HCT116 (cell line): Measurements from ENCODE around the gene MLPH. TPM values are rescaled to one million over a fixed set of nuclear protein-coding genes. Genes with fewer than 3 reads are reported as not detected.

Experiments
- ATAC-seq: fragments of 200-7000 bp; cut with Tn5 transposase; 2 replicates; pipeline ENCODE4 v1.9.1; 2020; ENCODE audit warnings: mild to moderate bottlenecking, moderate library complexity
- BruUV-seq: library from RNA; stranded (reverse); fragments of 400-500 nt; replicated peaks from 2 replicates; lab custom pipeline; 2021; lab: Mats Ljungman, UMichigan
- CTCF ChIA-PET: fragments of 300-600 bp; sonication (Branson Sonifier 250); formaldehyde crosslinking; loops from one replicate; lab custom pipeline; 2021; ENCODE audit warnings: antibody characterized with exemption; lab: Charles Lee
- POLR2A ChIA-PET: fragments of 300-600, 350-600 bp; sonication (Branson Sonifier 250); formaldehyde crosslinking; loops from one replicate; lab custom pipeline; 2021; ENCODE audit warnings: antibody characterized with exemption; lab: Charles Lee
- RAD21 ChIA-PET, 2 experiments: fragments of 300-600 bp; sonication (Branson Sonifier 250); formaldehyde crosslinking; loops; one replicate each; lab custom pipeline; 2023; ENCODE audit warnings: low total read pairs in 2 of 2; ENCODE audit not compliant: uncharacterized antibody in 2 of 2, unreplicated experiment in 2 of 2, low non-redundant PET in 1 of 2; lab: Charles Lee
- DNase-seq: peaks from one replicate; pipeline ENCODE4 v3.0.0-alpha.2; 2010; ENCODE audit warnings: low read depth, low spot score
- H2AFZ ChIP-seq: fragments of 200-600 bp; shearing (Covaris generic), sonication (generic); 2 replicates; pipeline ENCODE4 v1.6.1; 2017; ENCODE audit warnings: low read depth, mixed run types, mixed read lengths, antibody characterized with exemption, low read length; ENCODE audit not compliant: poor library complexity, severe bottlenecking
- H3K27ac ChIP-seq: 2 replicates; pipeline ENCODE4 v1.5.1; 2012; ENCODE audit warnings: low read depth, low read length
- H3K27me3 ChIP-seq: fragments of 200-600 bp; sonication (generic); 2 replicates; pipeline ENCODE4 v1.6.1; 2016; ENCODE audit warnings: mixed run types, low read length, mixed read lengths; ENCODE audit not compliant: insufficient read depth
- H3K36me3 ChIP-seq, 2 experiments: fragments of 200-500 bp in 1 of 2; fragments of 200-600 bp in 1 of 2; sonication (Bioruptor generic) in 1 of 2; sonication (generic) in 1 of 2; 2 replicates each; pipeline versions ENCODE4 v1.5.1 to v1.6.1; 2014 to 2016; ENCODE audit warnings: low read length in 2 of 2, inconsistent platforms in 1 of 2, mixed read lengths in 1 of 2, mixed run types in 1 of 2; ENCODE audit not compliant: insufficient read depth in 2 of 2, control insufficient read depth in 1 of 2
- H3K4me1 ChIP-seq, 2 experiments: fragments of 200-600 bp in 1 of 2; sonication (generic) in 1 of 2; 2 replicates each; pipeline versions ENCODE4 v1.5.1 to v1.6.1; 2012 to 2017; ENCODE audit warnings: low read length in 2 of 2, inconsistent platforms in 1 of 2, mild to moderate bottlenecking in 1 of 2, mixed read lengths in 1 of 2, mixed run types in 1 of 2, moderate library complexity in 1 of 2; ENCODE audit not compliant: insufficient read depth in 2 of 2, control insufficient read depth in 1 of 2
- H3K4me2 ChIP-seq: fragments of 200-600 bp; sonication (generic); 2 replicates; pipeline ENCODE4 v1.6.1; 2017; ENCODE audit warnings: mixed run types, low read length, mixed read lengths
- H3K4me3 ChIP-seq, 2 experiments: fragments of 200-600 bp in 1 of 2; sonication (generic) in 1 of 2; replicated peaks in 1 of 2; 2 replicates each; pipeline ENCODE4 v1.5.1; 2011 to 2016; ENCODE audit warnings: low read length in 2 of 2, control low read depth in 1 of 2, low read depth in 1 of 2, mild to moderate bottlenecking in 1 of 2, mixed read lengths in 1 of 2, mixed run types in 1 of 2
- H3K79me2 ChIP-seq: fragments of 200-600 bp; sonication (generic); 2 replicates; pipeline ENCODE4 v1.6.1; 2017; ENCODE audit warnings: mild to moderate bottlenecking, mixed run types, low read length, moderate library complexity, mixed read lengths; ENCODE audit not compliant: insufficient read depth
- H3K9ac ChIP-seq: fragments of 200-600 bp; sonication (generic); 2 replicates; pipeline ENCODE4 v1.6.1; 2016; ENCODE audit warnings: low read length, mixed read lengths
- H3K9me2 ChIP-seq: fragments of 200-600 bp; sonication (generic), shearing (Covaris generic); 2 replicates; pipeline ENCODE4 v1.6.1; 2017; ENCODE audit warnings: mixed run types, mild to moderate bottlenecking, moderate library complexity; ENCODE audit not compliant: insufficient read depth
- H3K9me3 ChIP-seq, 2 experiments: fragments of 200-500 bp in 1 of 2; fragments of 200-600 bp in 1 of 2; sonication (Bioruptor generic) in 1 of 2; sonication (generic) in 1 of 2; 2 replicates each; pipeline ENCODE4 v1.6.1; 2014 to 2017; ENCODE audit warnings: low read length in 2 of 2, mixed read lengths in 2 of 2, inconsistent platforms in 1 of 2, low read depth in 1 of 2, mild to moderate bottlenecking in 1 of 2, mixed run types in 1 of 2, moderate library complexity in 1 of 2; ENCODE audit not compliant: control insufficient read depth in 1 of 2, insufficient read depth in 1 of 2
- H4K20me1 ChIP-seq: fragments of 200-600 bp; sonication (generic), shearing (Covaris generic); 2 replicates; pipeline ENCODE4 v1.6.1; 2017; ENCODE audit warnings: mixed run types, mild to moderate bottlenecking, moderate library complexity; ENCODE audit not compliant: insufficient read depth
- CTCF ChIP-seq, 3 experiments: fragments of 200-600 bp in 1 of 3; sonication (generic) in 1 of 3; IDR thresholded peaks in 2 of 3; conservative IDR thresholded peaks in 1 of 3; 2 replicates each; pipeline ENCODE4 v1.5.1; 2012 to 2017; ENCODE audit warnings: low read depth in 2 of 3, low read length in 2 of 3, antibody characterized with exemption in 1 of 3, borderline replicate concordance in 1 of 3, control low read depth in 1 of 3, mild to moderate bottlenecking in 1 of 3, mixed read lengths in 1 of 3, mixed run types in 1 of 3, moderate library complexity in 1 of 3; ENCODE audit not compliant: insufficient read depth in 1 of 3
- ELF1 ChIP-seq: IDR thresholded peaks from 2 replicates; pipeline ENCODE4 v1.6.1; 2012; ENCODE audit warnings: low read depth, borderline replicate concordance
- EZH2phosphoT487 ChIP-seq: fragments of 200-600 bp; IDR thresholded peaks from 2 replicates; pipeline ENCODE4 v1.6.1; 2018; ENCODE audit warnings: antibody characterized with exemption, borderline replicate concordance
- FOSL1 ChIP-seq: IDR thresholded peaks from 2 replicates; pipeline ENCODE4 v1.6.1; 2012; ENCODE audit warnings: low read depth
- JUND ChIP-seq: IDR thresholded peaks from 2 replicates; pipeline ENCODE4 v1.6.1; 2012
- RAD21 ChIP-seq: IDR thresholded peaks from 2 replicates; pipeline ENCODE4 v1.6.1; 2012; ENCODE audit warnings: low read depth, mild to moderate bottlenecking
- SIN3A ChIP-seq: IDR thresholded peaks from 2 replicates; pipeline ENCODE4 v1.6.1; 2012; ENCODE audit warnings: low read depth
- SP1 ChIP-seq: IDR thresholded peaks from 2 replicates; pipeline ENCODE4 v1.6.1; 2012; ENCODE audit warnings: low read depth
- TCF7L2 ChIP-seq: IDR thresholded peaks from 2 replicates; pipeline ENCODE4 v1.7.0; 2011; ENCODE audit warnings: borderline replicate concordance, inconsistent platforms; ENCODE audit not compliant: insufficient read depth, insufficient read length; ENCODE audit errors: extremely low read depth
- YY1 ChIP-seq: IDR thresholded peaks from 2 replicates; pipeline ENCODE4 v1.6.1; 2011; ENCODE audit warnings: low read length, low read depth, moderate library complexity, mild to moderate bottlenecking; ENCODE audit not compliant: insufficient replicate concordance; ENCODE audit errors: extremely low read depth
- ZNF274 ChIP-seq: fragments of 200-500 bp; sonication (Bioruptor generic); IDR thresholded peaks from 2 replicates; pipeline ENCODE4 v1.6.1; 2014; ENCODE audit warnings: mild to moderate bottlenecking, low read depth, low read length, inconsistent platforms
- intact Hi-C: fragments of 100-400 bp; cut with micrococcal nuclease; formaldehyde crosslinking; loops from 2 replicates; pipeline ENCODE4 v1.10.0; 2022
- total RNA-seq: library from RNA; stranded (reverse); gene quantifications from one replicate; pipeline ENCODE4 v1.2.1, GENCODE V29; 2021; ENCODE audit not compliant: unreplicated experiment

Gene MLPH
- total RNA-seq, 1 experiment from 2014 or later: 81.4 TPM

DNA sequence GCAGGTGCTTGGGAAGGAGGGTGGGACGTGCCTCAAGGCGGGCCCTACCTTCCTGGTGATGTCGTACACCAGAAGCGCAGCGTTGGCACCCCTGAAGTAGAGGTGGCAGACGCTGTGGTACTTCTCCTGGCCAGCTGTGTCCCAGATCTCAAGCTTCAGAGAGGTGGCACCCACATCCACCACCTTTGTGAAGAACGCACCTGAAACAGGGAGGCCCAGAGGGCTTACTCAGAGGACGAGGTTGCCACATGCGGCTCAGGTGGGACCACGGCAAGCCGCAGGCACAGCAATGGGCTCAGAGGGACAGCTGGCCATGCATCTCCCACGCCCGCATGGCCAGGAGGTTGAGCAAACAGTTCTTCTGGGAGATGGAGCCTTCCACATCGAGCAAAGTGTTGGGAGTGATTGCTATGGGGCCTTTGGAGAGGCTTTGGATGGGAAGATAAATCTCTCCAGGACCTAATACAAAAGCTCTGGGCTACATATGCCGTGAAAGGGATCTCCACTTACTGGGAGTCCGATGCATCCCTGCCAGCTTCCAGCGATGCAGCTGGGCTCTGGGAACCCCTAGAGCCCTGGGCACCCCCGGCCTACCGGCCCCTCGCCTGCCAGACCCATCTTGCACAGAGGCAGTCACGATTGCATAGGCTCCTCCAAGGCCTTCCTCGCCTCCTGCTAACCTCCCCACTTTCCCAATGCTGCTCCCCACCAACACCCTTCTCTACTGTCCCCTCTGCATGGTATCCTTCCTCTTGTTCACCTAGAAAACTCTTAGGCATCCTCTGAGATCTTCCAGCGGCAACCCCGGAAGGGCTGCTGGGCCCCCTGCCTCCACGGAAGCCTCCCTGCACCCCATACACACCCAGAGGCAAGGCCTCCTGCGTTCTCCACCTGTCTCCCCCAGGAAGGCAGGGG lies 91.2 kb downstream of the MLPH start (continued):
- TF ChIP-seq ELF1: no peak

DNA sequence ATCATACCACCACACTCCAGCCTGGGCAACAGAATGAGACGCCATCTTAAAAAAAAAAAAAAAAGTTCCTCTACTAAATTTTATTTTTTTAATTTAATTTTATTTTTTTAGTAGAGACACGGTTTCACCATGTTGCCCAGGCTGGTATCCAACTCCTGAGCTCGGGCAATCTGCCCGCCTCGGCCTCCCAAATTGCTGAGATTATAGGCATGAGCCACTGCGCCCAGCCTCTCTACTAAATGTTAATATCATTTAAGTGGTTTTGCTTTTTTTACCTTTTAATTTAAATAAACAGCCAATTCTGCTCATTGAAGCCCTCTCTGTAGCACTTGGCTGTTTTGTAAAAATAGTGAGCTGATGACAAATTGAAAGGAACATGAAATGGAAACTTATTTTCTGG lies 94.3 kb downstream of the MLPH start:
- Histone ChIP-seq H2AFZ (no peak overlapping the region), H3K9me2 (no peaks in the 10 kb centered on the region), H3K27ac (no peak overlapping the region), H3K9me3 (no peaks in the 10 kb centered on the region), H3K79me2 (no peaks in the 10 kb centered on the region), H3K27me3 (no peaks in the 10 kb centered on the region), H4K20me1 (no peaks in the 10 kb centered on the region), H3K4me3 (no peak overlapping the region), H3K9ac (no peak overlapping the region), H3K4me2 (no peak overlapping the region), H3K4me1 (no peaks in the 10 kb centered on the region; a peak in 1 of 4 replicates), H3K36me3 (peaks cover 0 to 9% of the 10 kb centered on the region in 2 experiments; a peak in 2 of 4 replicates)
- POLR2A ChIA-PET: no interaction called here
- no peak for TF ChIP-seq YY1
- no peak for TF ChIP-seq FOSL1
- TF ChIP-seq SIN3A: no peak
- no peak for TF ChIP-seq TCF7L2
- TF ChIP-seq SP1: no peak
- TF ChIP-seq ZNF274: no peak
- TF ChIP-seq CTCF (IDR thresholded peaks at IDR 0.05 in 2 of 3, conservative IDR thresholded peaks at IDR 0.05 in 1 of 3; ENCODE audit: borderline replicate concordance in 1 of 3, insufficient read depth in 1 of 3, low read depth in 2 of 3, low read length in 2 of 3): no peak
- TF ChIP-seq RAD21: no peak
- no peak for TF ChIP-seq JUND
- TF ChIP-seq EZH2phosphoT487: no peak
- RAD21 ChIA-PET: no interaction called here
- ATAC-seq (no peak), DNase-seq (no peak)
- CTCF ChIA-PET: interaction anchor here (1.3 kb wide), 1 partner anchor 9 kb away, joined by 5 read pairs; no protein-coding TSS in a partner anchor
- BruUV-seq: no TSS peak
- intact Hi-C loops: no loop called here
